ENCODE data around the gene SAP25.
"Not testable (repeated sequence)": the region's sequence is repeated elsewhere in the genome, so short reads cannot be mapped to it uniquely, and the experiment has no call there.

Gene SAP25

GRCh38 chr7:100528108-100528866, 45.4 kb downstream of the SAP25 start:
- not testable (repeated sequence) for DNase-seq

GRCh38 chr7:100523192-100523591, 50.5 kb downstream of the SAP25 start:
- DNase-seq: not testable (repeated sequence)

All from DMS79 (cell line).